SK-N-SH (cell line): ENCODE data around the gene VPS8. TPM values are rescaled to one million over a fixed set of nuclear protein-coding genes. Genes with fewer than 3 reads are reported as not detected.

Experiments
- CTCF ChIA-PET: fragments of 300-600, 350-600 bp; formaldehyde crosslinking; extraction: SDS; loops from one replicate; lab custom pipeline; 2021; lab: Yijun Ruan, JAX
- POLR2A ChIA-PET: fragments of 350-600 bp; sonication (Branson Sonifier 250); formaldehyde crosslinking; extraction: SDS; loops from one replicate; lab custom pipeline; 2020; ENCODE audit warnings: antibody characterized with exemption, inconsistent platforms; lab: Yijun Ruan, JAX
- DNase-seq: peaks from one replicate; pipeline ENCODE4 v3.0.0; 2012
- H2AFZ ChIP-seq: fragments of 200-600 bp; sonication (generic); 2 replicates; pipeline ENCODE4 v1.8.1; 2016; ENCODE audit warnings: antibody characterized with exemption, mild to moderate bottlenecking, low read depth
- H3F3A ChIP-seq: fragments of 200-600 bp; sonication (generic); replicated peaks from 2 replicates; pipeline ENCODE3; 2016; ENCODE audit warnings: antibody characterized with exemption, mild to moderate bottlenecking; ENCODE audit not compliant: insufficient read depth
- H3K27ac ChIP-seq, 2 experiments: fragments of 200-500 bp in 1 of 2; fragments of 200-600 bp in 1 of 2; sonication (Bioruptor generic) in 1 of 2; sonication (generic), shearing (Covaris generic) in 1 of 2; 2 replicates each; pipeline versions ENCODE4 v1.5.1 to v1.6.1; 2014 to 2016; ENCODE audit warnings: low read depth in 2 of 2, inconsistent platforms in 1 of 2, low read length in 1 of 2, mild to moderate bottlenecking in 1 of 2, mixed read lengths in 1 of 2
- H3K27me3 ChIP-seq: fragments of 200-600 bp; sonication (generic), shearing (Covaris generic); 2 replicates; pipeline ENCODE4 v1.6.1; 2016; ENCODE audit warnings: mixed run types; ENCODE audit not compliant: insufficient read depth
- H3K36me3 ChIP-seq, 2 experiments: fragments of 200-500 bp in 1 of 2; fragments of 200-600 bp in 1 of 2; sonication (Bioruptor generic) in 1 of 2; sonication (generic) in 1 of 2; replicated peaks in 1 of 2; 2 replicates each; pipeline versions ENCODE3 to v1.5.1; 2014 to 2016; ENCODE audit warnings: low read length in 1 of 2, mild to moderate bottlenecking in 1 of 2; ENCODE audit not compliant: insufficient read depth in 2 of 2, control insufficient read depth in 1 of 2
- H3K4me1 ChIP-seq, 2 experiments: fragments of 200-500 bp in 1 of 2; fragments of 200-600 bp in 1 of 2; sonication (Bioruptor generic) in 1 of 2; sonication (generic), shearing (Covaris generic) in 1 of 2; 2 replicates each; pipeline versions ENCODE4 v1.5.1 to v1.6.1; 2014 to 2016; ENCODE audit warnings: low read depth in 1 of 2, low read length in 1 of 2, mixed run types in 1 of 2; ENCODE audit not compliant: insufficient read depth in 2 of 2, control insufficient read depth in 1 of 2
- H3K4me2 ChIP-seq: fragments of 200-600 bp; sonication (generic), shearing (Covaris generic); 2 replicates; pipeline ENCODE4 v1.6.1; 2017; ENCODE audit warnings: mixed run types
- H3K4me3 ChIP-seq, 2 experiments: fragments of 200-500 bp in 1 of 2; fragments of 200-600 bp in 1 of 2; sonication (Bioruptor generic) in 1 of 2; sonication (generic), shearing (Covaris generic) in 1 of 2; 2 replicates each; pipeline versions ENCODE4 v1.5.1 to v1.8.1; 2014 to 2016; ENCODE audit warnings: low read depth in 2 of 2, inconsistent platforms in 1 of 2, low read length in 1 of 2, mild to moderate bottlenecking in 1 of 2, mixed read lengths in 1 of 2, moderate library complexity in 1 of 2
- H3K79me2 ChIP-seq: fragments of 200-600 bp; sonication (generic); 2 replicates; pipeline ENCODE4 v1.8.1; 2017; ENCODE audit warnings: mild to moderate bottlenecking; ENCODE audit not compliant: insufficient read depth
- H3K9ac ChIP-seq: fragments of 200-600 bp; sonication (generic); 2 replicates; pipeline ENCODE4 v1.6.1; 2017; ENCODE audit warnings: mixed run types
- H3K9me2 ChIP-seq: fragments of 200-600 bp; sonication (generic); 2 replicates; pipeline ENCODE4 v1.6.1; 2017; ENCODE audit warnings: mixed run types
- H3K9me3 ChIP-seq: fragments of 200-600 bp; sonication (generic); 2 replicates; pipeline ENCODE4 v1.6.1; 2017; ENCODE audit warnings: mixed run types, mild to moderate bottlenecking, moderate library complexity
- H4K20me1 ChIP-seq: fragments of 200-600 bp; sonication (generic); 2 replicates; pipeline ENCODE4 v1.6.1; 2017; ENCODE audit warnings: mild to moderate bottlenecking, mixed run types; ENCODE audit not compliant: insufficient read depth
- CHD2 ChIP-seq: fragments of 150-350 bp; IDR thresholded peaks from 2 replicates; pipeline ENCODE4 v1.6.1; 2018; ENCODE audit warnings: low read length; ENCODE audit not compliant: partially characterized antibody
- CTCF ChIP-seq: fragments of 200-600 bp; sonication (generic); IDR thresholded peaks from 2 replicates; pipeline ENCODE4 v1.6.1; 2017; ENCODE audit warnings: antibody characterized with exemption, mild to moderate bottlenecking, moderate library complexity
- EP300 ChIP-seq, 2 experiments: IDR thresholded peaks; 2 replicates each; pipeline versions ENCODE4 v1.4.0 to v1.6.1; 2012; ENCODE audit warnings: borderline replicate concordance in 1 of 2, low read depth in 1 of 2, low read length in 1 of 2
- FOSL2 ChIP-seq: IDR thresholded peaks from 2 replicates; pipeline ENCODE4 v1.4.0; 2012; ENCODE audit warnings: low read depth, mild to moderate bottlenecking, moderate library complexity, borderline replicate concordance
- FOXM1 ChIP-seq: IDR thresholded peaks from 2 replicates; pipeline ENCODE4 v1.4.0; 2012; ENCODE audit warnings: low read depth, mild to moderate bottlenecking
- JUND ChIP-seq: IDR thresholded peaks from 2 replicates; pipeline ENCODE4 v1.4.0; 2012
- MAX ChIP-seq: IDR thresholded peaks from 2 replicates; pipeline ENCODE4 v1.4.0; 2012; ENCODE audit warnings: low read depth
- NFIC ChIP-seq: IDR thresholded peaks from 2 replicates; pipeline ENCODE4 v1.4.0; 2012; ENCODE audit warnings: borderline replicate concordance
- NRF1 ChIP-seq: IDR thresholded peaks from 2 replicates; pipeline ENCODE4 v1.6.1; 2012; ENCODE audit warnings: low read depth, mild to moderate bottlenecking, low read length
- RAD21 ChIP-seq: IDR thresholded peaks from 2 replicates; pipeline ENCODE4 v1.6.1; 2012; ENCODE audit warnings: mild to moderate bottlenecking, low read length
- RFX5 ChIP-seq: IDR thresholded peaks from 2 replicates; pipeline ENCODE4 v1.6.1; 2012; ENCODE audit warnings: mild to moderate bottlenecking, improper control_type of control experiment, low read length
- RXRA ChIP-seq: IDR thresholded peaks from 2 replicates; pipeline ENCODE4 v1.4.0; 2012; ENCODE audit warnings: low read depth, mild to moderate bottlenecking, borderline replicate concordance
- SIN3A ChIP-seq: IDR thresholded peaks from 2 replicates; pipeline ENCODE4 v1.6.1; 2012; ENCODE audit warnings: low read depth, mild to moderate bottlenecking, low read length, moderate library complexity, borderline replicate concordance
- SMC3 ChIP-seq: IDR thresholded peaks from 2 replicates; pipeline ENCODE4 v1.6.1; 2012; ENCODE audit warnings: low read depth, low read length, improper control_type of control experiment
- TCF12 ChIP-seq: IDR thresholded peaks from 2 replicates; pipeline ENCODE4 v1.4.0; 2012
- ZBTB33 ChIP-seq: IDR thresholded peaks from 2 replicates; pipeline ENCODE4 v1.4.0; 2012; ENCODE audit warnings: low read depth, borderline replicate concordance
- WGBS: methylation state at CpG from one replicate; pipeline ENCODE4 v1.1.6; 2017; ENCODE audit warnings: low lambda C conversion rate; 5-methylcytosine and 5-hydroxymethylcytosine counted together
- polyA plus RNA-seq, 3 experiments: library from polyadenylated mRNA; depleted of rRNA; stranded (reverse); fragments of >200 nt; gene quantifications; 2 replicates each; pipeline ENCODE4 v1.2.3, GENCODE V29; 2012
- TF ChIP-seq, protein P1 (sequence below): IDR thresholded peaks from 2 replicates; pipeline ENCODE4 v1.4.0; 2012; ENCODE audit warnings: low read depth, borderline replicate concordance
- TF ChIP-seq, protein P2 (sequence below): IDR thresholded peaks from 2 replicates; pipeline ENCODE4; 2012
- TF ChIP-seq, protein P3 (sequence below): fragments of 150-350 bp; IDR thresholded peaks from 2 replicates; pipeline ENCODE4 v1.6.1; 2017; ENCODE audit warnings: antibody characterized with exemption, low read length, low read depth, borderline replicate concordance

VPS8 gene
- polyA plus RNA-seq, 1 of the 3 experiments (the other 2 are of a cell fraction), result 12.8 TPM

DNA sequence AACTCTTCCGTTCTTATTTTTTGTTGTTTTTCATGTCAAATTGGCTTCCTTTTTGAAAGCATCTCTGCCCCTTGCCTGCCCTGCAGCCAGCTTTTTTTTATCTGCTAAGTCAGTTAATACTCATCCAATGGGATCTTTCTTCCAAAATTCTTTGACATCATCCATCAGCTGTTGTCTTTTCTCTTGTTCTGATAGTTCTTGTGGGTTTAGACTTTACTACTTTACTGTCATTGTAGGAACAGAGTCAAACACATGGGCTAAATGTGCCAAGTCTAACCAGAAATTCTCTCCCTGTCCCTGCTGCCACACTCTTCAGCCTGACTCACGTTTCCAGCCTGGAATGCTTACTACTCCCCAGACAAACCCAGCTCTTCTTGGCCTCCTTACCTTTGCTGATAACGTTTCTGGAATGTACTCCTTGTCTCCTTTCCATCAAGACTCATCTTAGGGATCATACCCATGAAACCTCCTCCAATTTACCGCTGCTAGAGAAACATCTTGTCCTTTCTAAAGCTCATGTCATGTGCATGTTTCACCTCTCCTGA lies 10.7 kb upstream of the VPS8 start:
- Histone ChIP-seq H3K4me1 (peaks cover 0 to 4% of the 10 kb centered on the region in 2 experiments; a peak in 2 of 4 replicates), H4K20me1 (no peaks in the 10 kb centered on the region), H2AFZ (no peak overlapping the region), H3K79me2 (no peaks in the 10 kb centered on the region), H3K4me2 (no peak overlapping the region), H3K9ac (no peak overlapping the region), H3K9me2 (no peaks in the 10 kb centered on the region), H3K27ac (no peak overlapping the region), H3F3A (no peaks in the 10 kb centered on the region), H3K36me3 (no peaks in the 10 kb centered on the region), H3K27me3 (no peaks in the 10 kb centered on the region; the same call in 1 of the 2 replicates), H3K4me3 (no peak overlapping the region), H3K9me3 (no peaks in the 10 kb centered on the region)
- TF ChIP-seq FOSL2 (no peak), NFIC (no peak), CHD2 (no peak), ZBTB33 (no peak), RXRA (no peak), FOXM1 (no peak), JUND (no peak), CTCF (no peak), TCF12 (no peak), RFX5 (no peak), SMC3 (no peak), RAD21 (no peak), SIN3A (no peak), NRF1 (no peak), EP300 (IDR thresholded peaks at IDR 0.05; ENCODE audit: borderline replicate concordance in 1 of 2, low read depth in 1 of 2, low read length in 1 of 2) (no peak), MAX (no peak)
- TF ChIP-seq, protein P1, sequence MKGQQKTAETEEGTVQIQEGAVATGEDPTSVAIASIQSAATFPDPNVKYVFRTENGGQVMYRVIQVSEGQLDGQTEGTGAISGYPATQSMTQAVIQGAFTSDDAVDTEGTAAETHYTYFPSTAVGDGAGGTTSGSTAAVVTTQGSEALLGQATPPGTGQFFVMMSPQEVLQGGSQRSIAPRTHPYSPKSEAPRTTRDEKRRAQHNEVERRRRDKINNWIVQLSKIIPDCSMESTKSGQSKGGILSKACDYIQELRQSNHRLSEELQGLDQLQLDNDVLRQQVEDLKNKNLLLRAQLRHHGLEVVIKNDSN, result no peak
- TF ChIP-seq, protein P2, sequence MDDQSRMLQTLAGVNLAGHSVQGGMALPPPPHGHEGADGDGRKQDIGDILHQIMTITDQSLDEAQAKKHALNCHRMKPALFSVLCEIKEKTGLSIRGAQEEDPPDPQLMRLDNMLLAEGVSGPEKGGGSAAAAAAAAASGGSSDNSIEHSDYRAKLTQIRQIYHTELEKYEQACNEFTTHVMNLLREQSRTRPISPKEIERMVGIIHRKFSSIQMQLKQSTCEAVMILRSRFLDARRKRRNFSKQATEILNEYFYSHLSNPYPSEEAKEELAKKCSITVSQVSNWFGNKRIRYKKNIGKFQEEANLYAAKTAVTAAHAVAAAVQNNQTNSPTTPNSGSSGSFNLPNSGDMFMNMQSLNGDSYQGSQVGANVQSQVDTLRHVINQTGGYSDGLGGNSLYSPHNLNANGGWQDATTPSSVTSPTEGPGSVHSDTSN, result no peak
- TF ChIP-seq, protein P3, sequence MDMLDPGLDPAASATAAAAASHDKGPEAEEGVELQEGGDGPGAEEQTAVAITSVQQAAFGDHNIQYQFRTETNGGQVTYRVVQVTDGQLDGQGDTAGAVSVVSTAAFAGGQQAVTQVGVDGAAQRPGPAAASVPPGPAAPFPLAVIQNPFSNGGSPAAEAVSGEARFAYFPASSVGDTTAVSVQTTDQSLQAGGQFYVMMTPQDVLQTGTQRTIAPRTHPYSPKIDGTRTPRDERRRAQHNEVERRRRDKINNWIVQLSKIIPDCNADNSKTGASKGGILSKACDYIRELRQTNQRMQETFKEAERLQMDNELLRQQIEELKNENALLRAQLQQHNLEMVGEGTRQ, result no peak
- no peak for DNase-seq
- ChIA-PET CTCF (interaction anchor here (0.7 to 4.7 kb wide), 10 partner anchors 9 to 240 kb away, joined by 3 to 28 read pairs (median 3); partner anchors contain the start of genes EPHB3 and VPS8), POLR2A (no interaction called here)
- 53% methylated on average over 4 of the region's 4 CpGs for WGBS
